NCI-H524 treated with DMSO at 0.1 percent for 48 hours (cell line): ENCODE measurements around the gene ASIC4.

Source experiments
- DNase-seq: peaks from one replicate; lab custom pipeline; 2025; lab: John Stamatoyannopoulos, UW

Gene ASIC4

DNA sequence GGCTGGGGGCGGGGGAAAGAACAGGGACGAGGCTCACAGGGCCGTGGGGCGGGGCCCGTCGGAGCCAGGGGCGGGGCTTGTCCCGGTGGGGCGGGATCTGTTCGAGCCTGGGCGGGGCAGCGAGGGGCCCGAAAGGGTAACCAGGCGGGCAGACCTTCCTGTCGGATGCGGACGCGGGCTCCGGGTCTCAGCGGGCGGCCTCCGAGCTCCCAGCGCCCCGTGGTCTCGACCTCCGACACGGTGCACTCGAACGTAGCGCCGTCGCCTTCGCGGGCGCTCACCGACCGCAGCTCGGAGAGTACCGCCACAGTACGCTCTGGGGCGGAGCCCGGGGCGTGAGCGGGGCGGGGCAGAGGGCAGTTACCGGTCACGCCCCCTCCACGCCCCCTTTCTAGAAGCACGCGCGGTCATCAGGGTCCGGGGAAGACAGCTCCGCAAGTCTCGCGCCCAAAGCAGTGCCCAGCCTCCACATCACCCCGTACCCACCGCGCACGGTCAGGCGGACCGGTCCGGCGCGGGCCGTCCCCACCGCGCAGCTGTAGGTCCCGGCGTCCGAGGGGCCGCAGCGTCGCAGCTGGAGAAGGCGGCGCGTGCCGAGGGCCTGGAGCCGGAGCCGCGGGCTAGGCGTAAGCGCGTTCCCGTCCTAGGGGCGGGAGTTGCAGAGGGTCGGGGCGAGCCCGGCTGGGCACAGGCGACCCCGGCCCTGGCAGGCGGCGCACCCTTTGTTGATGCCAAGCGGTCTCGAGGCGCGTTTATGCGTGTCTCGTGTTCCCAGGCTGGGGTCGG is 38.3 kb downstream of the ASIC4 start:
- DNase-seq = no peak

DNA sequence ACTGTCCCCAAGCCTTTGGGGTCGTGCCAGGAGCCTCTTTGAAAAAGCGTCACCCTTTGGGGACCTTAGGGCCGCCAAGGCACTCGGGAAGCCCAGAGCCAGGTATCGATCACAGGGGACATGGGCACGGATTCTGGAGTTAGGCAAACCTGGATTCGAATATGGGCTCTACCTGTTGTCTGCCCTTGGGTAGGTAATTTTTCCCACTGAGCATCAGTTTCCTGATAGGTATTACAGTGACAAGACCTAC is 38.8 kb downstream of the ASIC4 start:
- DNase-seq = no peak

DNA sequence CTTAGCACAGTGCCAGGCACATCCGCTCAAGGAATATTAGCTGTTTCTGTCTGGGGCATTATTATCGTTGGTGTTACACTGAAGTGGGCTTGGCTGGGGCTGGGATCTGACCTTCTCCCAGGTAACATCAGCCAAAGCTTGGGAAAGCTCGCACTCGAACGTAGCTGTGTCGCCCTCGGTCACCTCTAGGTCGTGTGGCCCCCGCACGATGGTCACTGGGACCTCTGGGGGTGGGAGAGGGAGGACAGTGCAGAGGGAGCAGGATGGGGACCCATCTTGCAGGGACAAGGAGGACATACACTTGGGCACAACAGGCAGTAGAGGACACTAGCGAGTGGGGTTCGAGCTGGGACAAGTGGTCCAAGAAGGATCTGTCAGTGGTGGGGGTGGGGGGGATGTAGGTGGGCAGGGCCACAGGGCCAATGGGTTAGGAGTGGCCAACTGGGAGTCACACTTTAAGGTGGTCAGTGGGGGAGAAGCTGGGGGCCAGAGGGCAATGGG is 39.2 kb downstream of the ASIC4 start:
- no peak for DNase-seq

DNA sequence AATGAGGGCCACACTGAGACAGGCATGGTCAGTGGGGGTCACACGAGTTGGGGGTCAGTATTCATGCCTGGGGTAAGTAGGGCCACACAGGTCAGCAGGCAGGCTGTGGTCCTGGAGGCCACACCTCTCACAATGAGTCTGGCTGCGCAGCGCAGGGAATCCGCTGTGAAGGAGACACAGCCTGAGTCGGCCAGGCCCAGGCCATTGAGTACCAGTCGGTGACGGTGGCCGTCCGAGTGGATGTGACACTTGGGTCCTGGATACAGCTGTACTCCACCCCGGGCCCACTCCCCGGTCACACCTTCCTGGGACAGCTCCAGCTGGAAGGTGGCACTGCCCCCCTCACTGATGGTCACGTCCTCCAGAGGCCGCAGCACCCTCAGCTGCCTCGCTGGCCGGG is 40.1 kb downstream of the ASIC4 start:
- no peak for DNase-seq

DNA sequence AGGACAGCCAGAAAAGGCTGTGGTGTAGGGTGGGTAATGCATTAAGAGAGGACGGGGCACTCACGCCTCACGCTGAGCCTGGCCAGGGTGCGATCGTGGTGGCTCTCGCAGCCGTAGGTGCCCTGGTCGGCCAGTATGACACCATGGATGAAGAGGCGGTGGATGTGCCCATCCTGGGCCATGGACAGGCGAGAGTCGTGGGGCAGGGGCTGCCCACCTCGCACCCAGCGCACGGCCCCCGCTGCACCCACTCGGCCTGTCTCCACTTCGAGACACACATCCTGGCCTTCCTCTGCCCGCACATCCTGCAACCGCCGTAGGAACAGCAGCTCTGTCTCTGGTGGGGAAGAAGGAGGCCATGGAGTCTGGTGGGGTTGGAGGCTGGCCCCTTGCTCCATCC is 41.7 kb downstream of the ASIC4 start:
- no peak for DNase-seq

DNA sequence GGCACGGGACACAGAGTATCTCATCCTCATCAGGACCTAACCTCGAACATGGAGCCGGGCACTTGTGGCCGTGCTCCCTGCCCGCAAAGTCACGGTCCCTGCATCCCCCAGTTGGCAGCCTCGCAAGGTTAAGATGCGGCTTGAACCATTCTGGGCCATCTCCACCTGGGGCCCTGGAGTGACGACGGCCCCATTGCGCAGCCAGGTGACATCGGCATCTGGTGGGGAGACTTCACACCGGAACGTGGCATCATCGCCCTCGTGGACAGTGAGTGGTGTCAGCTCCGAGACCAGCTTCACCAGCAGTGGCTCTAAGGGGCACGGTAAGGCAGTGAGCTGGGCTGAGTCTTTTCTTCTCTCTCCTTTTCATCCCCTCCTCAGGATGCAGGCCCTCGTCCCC is 42.1 kb downstream of the ASIC4 start:
- no peak for DNase-seq

DNA sequence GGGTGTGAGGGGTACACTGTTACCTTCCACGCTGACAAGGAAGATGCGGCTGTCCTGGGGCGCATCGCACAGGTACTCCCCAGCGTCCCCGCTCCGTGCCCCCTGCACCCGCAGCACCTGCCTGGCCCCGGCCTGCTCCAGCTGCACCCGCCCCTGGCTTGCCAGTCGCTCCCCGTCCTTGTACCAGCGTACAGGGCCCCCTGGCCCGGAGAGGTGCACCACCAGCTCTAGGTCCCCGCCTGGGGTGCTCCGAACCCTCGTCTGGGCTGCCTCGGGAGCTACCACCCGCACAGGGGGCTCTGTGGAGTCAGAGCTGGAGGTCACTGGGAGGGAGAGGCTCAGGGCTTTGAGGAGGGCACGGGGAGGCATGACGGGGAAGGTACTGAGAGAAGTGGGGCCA is 43.0 kb downstream of the ASIC4 start:
- no peak for DNase-seq

DNA sequence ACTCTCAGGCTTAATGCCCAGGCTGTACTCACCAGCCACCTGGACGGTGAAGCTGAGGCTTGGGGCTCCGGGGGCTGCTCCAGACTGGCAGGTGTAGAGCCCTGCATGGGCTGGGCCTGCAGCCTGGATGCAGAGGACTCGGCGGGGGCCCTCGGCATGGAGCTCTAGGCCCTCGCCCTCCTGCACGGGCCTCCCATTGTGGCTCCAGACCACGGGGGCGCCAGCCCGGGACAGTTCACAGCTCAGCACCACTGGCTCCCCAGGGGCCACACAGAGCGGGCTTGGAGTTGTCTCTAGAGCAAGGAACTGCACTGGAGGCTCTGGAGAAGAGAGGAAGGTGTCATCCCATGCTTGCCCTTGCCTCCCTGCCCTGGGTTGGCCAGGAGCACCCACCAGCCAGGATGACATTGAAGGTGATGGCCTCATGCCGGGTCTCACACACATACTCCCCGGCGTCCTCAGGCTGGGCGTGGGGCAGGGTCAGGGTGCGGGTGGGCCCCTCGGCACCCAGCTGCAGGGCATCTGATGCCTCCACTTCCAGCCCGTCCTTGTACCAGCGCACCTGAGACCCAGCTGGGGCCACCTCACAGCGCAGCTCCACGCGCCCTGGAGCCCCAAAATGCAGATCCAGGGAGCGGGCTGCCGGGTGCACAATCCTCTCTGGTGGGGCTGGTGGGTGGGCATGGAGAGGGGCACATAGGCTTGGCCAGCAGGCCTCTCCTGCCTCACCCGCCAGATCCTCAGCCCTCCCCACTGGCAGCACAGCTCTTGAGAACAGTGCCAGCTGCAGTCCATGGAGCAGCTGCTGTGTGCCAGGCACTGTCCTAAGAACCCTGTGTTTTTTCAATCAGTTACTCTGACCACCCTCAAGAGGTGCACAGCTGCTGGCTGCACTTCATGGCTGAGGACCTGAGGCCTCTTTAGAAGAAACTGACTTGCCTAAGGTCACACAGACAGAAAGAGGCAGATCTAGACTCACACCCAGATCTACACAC is 43.8 kb downstream of the ASIC4 start:
- DNase-seq = no peak

DNA sequence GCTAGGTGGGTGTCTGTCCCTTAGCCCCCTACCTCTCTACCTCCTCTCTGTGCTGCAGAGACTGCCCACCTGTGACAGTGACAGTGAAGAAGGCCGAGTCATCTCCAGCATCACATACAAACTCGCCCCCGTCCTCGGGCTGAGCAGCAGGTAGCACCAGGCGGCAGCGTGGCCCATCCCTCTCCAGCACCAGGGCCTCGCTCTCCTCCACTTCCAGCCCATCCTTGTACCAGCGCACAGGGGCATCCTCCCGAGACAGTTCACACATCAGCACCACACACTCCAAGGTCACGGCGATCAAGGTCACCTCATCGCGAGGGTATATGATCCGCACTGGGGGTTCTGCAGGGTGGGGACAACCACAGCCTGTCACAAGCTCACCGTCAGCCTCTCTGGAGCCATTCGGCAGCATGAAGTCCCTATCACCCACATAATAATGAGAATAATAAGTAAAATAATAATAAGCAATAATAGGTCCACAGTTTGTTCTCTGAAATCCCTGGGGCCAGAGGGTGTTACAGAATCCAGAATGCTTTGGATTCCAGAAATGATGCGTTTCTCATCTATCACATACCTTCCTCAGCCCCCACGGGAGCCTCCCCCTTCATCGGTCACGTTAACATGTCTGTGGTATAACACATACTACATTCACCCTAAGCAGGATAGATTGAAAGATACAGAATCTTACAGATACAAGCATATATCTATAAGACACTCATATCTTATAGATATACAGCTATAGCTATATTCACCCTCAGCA is 45.1 kb downstream of the ASIC4 start:
- DNase-seq = no peak

DNA sequence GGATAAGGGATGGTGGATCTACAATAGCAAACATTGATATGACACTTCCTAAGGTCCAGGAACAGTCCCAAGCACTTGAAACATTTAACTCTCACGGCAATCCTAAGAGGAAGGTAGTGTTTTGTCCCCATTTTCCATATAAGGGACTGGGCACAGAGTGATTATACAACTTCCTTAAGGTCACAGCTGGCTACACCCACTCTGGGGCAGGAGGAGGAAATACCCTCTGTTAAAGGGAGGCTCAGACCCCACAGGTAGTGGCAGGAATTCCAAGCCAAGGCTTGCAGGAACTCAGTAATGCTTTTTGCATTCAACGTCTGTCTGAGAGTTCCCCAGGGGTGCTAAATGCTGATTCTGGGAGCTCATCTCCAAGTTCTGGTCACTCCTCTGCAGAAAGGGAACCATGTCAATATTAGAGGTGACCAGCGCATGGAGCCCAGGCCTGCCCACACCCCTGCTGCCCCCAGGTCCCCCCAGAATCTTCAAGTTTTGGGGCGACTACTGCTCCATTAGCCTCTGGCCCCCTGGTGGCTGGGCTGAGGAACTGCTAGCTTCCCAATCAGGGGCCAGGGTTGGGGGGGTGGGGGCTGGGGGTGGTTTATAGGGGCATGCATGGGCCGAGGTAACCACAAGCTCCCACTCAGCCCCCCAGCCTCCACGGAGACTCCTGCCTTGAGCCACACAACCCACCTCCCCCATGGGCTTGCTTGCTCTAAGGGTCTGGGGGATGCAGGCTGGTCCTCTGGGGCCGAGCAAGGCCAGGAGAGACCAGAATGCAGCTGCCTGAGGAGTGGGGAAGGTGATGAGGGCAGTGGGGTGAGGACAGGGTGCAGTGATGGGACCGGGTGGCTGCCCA is 46.0 kb downstream of the ASIC4 start:
- DNase-seq = no peak

DNA sequence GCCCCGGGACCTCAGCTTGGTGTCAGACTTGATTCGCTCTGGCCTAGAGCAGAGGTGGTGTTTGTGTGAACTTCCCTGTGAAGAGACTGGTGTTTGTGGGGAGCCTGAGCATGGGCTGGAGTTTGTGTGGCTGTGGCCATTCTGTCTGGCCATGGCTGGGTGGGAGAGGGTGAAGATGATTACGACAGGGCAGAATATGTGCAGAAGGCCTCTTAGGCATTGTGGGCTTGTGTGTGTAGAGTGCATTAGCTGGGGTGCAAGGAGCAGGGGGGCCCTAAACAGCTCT is 46.6 kb downstream of the ASIC4 start:
- no peak for DNase-seq

DNA sequence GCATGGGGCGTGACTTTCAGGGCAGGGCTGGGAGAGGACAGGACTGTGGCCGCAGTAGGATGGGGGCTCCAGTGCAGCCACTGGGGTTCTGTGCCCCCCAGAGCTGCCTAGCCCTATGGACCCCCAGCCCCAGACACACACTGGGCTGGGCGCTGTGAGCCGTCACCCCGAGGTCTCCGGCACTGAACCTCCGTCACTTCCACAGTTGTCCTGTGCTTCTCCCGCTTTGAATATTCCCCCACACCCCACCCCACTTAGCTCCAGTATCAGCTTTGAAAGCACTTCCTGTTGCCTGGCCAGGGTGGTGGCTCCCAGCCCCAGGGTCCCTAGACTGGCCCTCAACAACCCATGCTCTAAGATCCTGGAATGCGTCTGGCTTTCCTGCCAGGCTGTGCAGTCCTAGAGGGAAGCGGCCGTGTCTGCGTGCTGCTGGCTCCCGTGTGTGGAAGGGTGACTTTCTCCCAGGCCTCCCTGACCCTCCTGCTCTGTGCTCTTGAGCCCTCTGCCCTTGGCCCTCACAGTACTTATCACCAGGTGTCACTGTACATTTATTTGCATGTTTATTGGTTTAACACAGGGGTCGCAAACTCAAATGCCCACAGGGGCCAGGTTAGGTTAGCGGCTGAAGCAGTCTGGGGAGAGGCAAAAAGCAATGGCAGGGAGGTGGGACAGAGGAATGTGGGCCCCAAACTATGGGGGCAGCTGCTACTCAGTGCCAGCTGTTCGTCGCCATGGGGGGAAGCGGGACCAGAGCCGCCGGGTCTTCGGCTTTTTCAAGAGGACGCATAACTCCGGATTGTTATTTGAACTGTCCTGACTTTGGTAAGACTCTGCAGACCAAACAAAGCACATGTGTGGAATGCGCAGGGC is 47.1 kb downstream of the ASIC4 start:
- no peak for DNase-seq

DNA sequence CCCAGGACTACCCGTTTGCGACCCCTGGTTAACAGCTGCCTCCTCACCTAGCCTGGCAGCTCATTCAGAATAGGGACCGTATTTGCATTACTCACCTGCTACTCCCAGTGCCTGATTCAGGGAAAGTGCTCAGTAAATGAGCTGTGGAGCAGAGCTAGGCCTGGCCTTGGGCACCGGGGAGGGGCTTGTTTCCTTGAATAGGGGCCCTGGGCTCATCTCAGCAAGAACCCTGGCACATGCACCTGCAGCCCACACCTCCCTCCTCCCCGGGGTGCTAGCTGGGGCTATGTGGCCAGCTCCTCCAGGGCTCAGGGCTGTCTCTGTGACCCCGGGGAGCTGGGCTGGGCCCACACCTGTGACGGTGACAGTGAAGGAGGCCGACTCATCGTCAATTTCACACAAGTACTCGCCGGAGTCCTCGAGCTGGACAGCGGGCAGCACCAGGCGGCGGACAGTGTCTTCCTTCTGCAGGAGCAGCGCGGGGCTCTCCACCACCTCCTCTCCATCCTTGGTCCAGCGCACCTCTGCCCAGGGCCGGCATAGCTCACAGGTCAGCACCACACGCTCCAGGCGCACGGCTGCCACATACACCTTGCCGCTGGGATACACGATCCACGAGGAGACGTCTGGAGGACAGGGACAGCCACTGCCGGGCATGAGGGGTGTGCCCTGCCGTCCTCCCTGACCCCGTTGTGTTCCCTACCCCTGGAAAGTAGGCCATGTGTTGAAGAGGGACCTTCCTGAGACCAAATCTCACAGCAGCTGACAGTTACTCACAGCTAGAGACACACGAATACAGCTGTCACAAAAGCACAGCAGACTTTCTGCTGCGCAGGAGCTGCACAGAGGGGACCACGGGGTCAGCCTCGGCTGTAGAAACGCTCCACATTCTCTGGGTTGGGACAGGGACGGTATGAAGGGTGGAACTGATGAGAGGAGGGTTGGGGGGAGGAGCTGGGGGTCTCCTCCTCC is 48.1 kb downstream of the ASIC4 start:
- DNase-seq = no peak

DNA sequence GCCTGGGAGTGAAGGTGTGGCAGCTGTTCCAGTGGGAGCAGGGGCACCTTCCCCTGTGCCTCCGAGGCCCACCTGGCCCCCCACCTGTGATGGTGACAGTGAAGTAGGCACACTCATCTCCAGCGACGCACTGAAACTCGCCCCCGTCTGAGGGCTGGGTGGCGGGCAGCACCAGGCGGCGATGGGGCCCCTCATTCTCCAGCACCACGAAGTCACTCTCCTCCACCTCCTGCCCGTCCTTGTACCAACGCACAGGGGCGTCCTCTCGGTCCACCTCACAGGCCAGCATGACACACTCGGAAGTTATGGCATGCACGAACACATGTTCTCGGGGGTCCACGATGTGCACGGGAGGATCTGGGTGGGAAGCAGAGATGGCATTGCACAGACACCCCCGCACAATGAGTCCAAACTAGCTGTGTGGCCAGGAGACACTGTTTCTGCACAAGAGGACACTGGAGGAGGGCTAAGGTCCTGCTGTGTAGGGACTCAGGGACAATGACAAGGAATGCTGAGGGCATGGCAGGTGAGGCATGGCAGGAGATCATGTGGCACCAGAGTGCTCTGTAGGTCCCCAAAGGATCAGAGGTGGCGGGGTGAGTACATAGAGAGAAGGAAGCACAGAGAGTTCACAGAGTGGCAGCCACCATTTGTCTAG is 49.1 kb downstream of the ASIC4 start:
- no peak for DNase-seq

DNA sequence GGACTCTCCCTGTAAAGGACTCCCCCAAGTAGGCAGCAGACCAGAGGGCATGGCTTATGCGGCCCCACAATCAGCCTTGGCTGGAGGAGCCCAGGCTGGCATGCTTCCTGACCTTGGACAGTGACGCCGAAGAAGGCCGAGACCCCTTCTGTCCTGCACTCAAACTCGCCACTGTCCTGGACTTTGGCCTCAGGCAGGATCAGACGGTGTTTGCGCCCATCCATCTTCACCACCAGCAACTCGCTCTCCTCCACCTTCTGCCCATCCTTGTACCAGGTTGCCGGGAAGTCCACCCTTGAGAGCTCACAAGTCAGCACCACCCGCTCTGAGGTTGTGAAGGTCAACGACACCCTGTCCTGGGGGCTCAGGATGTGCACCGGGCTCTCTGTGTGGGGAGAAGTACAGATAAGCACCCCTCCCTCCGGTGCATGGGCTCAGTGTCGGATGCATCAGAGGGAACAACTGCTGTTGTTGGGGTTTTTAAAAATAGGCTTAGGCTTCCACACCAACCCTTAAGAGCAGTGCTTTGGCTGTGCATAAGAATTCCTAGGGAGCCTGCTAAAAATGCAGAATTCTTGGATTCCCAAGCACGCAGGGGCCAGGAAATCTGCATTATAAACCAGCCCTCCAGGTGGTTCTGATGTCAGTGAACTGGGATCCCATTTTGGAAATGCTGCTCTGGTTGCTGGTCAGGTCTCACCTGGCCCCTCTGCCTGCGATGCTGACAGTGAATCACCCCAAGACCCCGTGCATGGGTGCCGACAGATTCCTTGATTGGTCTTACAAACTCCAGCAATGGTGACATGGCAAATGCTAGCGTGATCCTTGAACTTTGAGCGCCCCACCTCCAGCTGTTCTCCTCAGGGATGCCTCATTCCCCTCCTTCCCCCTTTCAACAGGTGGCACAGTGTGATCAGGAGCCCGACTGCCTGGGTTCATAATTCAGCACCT is 51.1 kb downstream of the ASIC4 start:
- no peak for DNase-seq

DNA sequence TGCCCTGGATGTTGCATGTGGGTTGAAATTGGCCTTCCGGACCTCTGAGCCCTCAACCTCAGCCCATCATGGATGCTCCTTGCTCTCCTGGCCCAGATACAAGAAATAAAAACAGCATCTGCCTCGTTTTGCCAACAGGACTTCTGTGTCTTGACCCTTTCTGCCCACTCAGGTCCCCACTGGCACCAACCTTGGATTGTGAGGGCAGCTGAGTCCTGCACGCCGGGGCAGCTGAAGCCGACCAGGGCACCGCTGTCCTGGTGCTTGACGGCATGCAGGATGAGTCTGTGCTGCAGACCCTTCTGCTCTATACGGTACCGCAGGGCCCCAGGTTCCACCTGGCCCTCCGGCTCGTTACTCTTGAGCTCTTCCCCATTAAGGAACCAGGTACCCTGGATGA is 52.4 kb downstream of the ASIC4 start:
- no peak for DNase-seq

DNA sequence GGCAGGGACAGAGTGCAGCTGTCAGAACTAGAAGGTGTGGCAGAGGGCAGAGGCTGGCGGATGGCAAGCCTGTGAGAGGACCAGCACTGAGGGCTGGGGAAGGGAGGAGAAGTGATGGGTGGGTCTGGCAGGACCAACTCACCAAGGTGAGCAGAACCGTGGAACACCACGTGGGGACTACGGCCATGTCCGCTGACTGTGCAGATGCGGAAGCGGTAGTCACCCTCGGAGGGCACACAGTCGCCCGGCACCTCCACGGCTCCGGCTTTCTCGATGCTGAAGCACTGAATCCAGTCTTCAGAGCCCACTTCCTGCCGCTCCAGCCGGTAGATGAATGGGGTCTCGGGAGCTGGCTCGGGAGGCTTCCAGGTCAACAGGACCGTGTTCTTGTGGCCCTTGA is 52.8 kb downstream of the ASIC4 start:
- DNase-seq = no peak

DNA sequence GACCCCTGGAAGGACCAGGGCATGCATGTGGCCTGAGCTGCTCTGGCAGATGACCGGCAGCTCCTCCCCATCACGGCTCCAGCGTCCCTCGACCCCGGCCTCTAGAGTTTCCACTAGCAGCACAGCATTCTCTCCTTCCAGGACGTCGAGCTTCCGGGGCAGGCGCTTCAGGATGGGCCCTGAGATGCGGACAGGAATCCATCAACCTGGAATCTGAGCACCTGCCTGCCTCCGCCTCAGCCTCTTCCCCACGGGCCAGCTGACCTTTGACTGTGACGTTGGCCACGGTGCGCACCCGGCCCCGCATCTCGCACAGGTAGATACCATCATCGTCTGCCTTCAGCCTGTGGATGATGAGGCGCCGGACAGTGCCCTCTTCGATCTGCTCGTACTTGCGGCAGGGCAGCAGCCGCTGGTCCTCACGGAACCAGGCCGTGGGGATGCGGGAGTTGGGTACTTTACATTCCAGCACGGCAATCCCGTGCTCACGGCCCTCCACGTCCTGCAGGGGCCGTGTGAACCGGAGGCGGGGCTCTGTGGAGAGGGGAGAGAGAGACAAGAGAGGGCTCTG is 53.6 kb downstream of the ASIC4 start:
- DNase-seq = no peak
